Sigmoid colon (tissue), 7 donors: ENCODE measurements around the gene GALNT17. TPM values are rescaled to one million over a fixed set of nuclear protein-coding genes. Genes with fewer than 3 reads are reported as not detected.

Experiments
- DNase-seq: peaks from one replicate; pipeline ENCODE4 v3.0.0-alpha.2; 2019
- H3K27ac ChIP-seq, 4 donors: fragments of 200-600 bp; sonication (generic); one replicate each; pipeline ENCODE4 v1.5.1; 2016 to 2019; ENCODE audit warnings: mild to moderate bottlenecking in 1 of 4
- H3K27me3 ChIP-seq, 3 donors: fragments of 200-600 bp; sonication (generic); one replicate each; pipeline ENCODE4 v1.5.1; 2019; ENCODE audit warnings: mild to moderate bottlenecking in 1 of 3
- H3K36me3 ChIP-seq, 4 donors: fragments of 200-600 bp; sonication (generic); one replicate each; pipeline ENCODE4 v1.5.1; 2016 to 2019
- H3K4me1 ChIP-seq, 4 donors: fragments of 200-600 bp; sonication (generic); one replicate each; pipeline ENCODE4 v1.5.1; 2017 to 2019
- H3K4me3 ChIP-seq, 4 donors: fragments of 200-600 bp; sonication (generic); one replicate each; pipeline ENCODE4 v1.5.1; 2017 to 2019; ENCODE audit warnings: mild to moderate bottlenecking in 2 of 4, moderate library complexity in 1 of 4
- H3K9me3 ChIP-seq, 4 donors: fragments of 200-600 bp in 3 of 4; sonication (generic) in 3 of 4; one replicate each; pipeline versions ENCODE4 v1.5.1 to v1.6.1; 2013 to 2019
- CTCF ChIP-seq, 4 experiments: fragments of 450-650 bp in 3 of 4; fragments of 200-600 bp in 1 of 4; IDR thresholded peaks; one replicate each; pipeline ENCODE4 v1.5.1; 2016 to 2019; ENCODE audit warnings: antibody characterized with exemption in 4 of 4, mild to moderate bottlenecking in 3 of 4, moderate library complexity in 2 of 4
- EP300 ChIP-seq, 4 donors: sonication (generic); formaldehyde crosslinking; IDR thresholded peaks; one replicate each; pipeline ENCODE4 v1.6.1; 2017; ENCODE audit warnings: antibody characterized with exemption in 4 of 4
- POLR2A ChIP-seq, 2 donors: fragments of 450-650 bp; IDR thresholded peaks; one replicate each; pipeline ENCODE4 v1.6.1; 2016; ENCODE audit warnings: antibody characterized with exemption in 2 of 2, mild to moderate bottlenecking in 2 of 2, moderate library complexity in 2 of 2
- POLR2AphosphoS5 ChIP-seq, 4 donors: sonication (generic); formaldehyde crosslinking; IDR thresholded peaks; one replicate each; pipeline ENCODE4 v1.6.1; 2017; ENCODE audit warnings: antibody characterized with exemption in 4 of 4
- WGBS, 2 donors: extraction: QIAGEN DNeasy Blood & Tissue Kit; methylation state at CpG; one replicate each; pipeline ENCODE4 v1.1.7; 2013; 5-methylcytosine and 5-hydroxymethylcytosine counted together
- intact Hi-C: fragments of 100-400 bp; cut with DNase I; formaldehyde crosslinking; loops from one replicate; pipeline ENCODE4 v1.15.1; 2023
- polyA plus RNA-seq, 3 donors: library from polyadenylated mRNA; stranded (reverse); fragments of 200-250 nt; gene quantifications; one replicate each; pipeline ENCODE4 v1.2.3, GENCODE V29; 2013
- total RNA-seq, 4 donors: library from RNA; depleted of rRNA; stranded (reverse); fragments of >200 nt; gene quantifications; one replicate each; pipeline ENCODE4 v1.1.0, GENCODE V29; 2016
- donor health status: healthy with polysubstance abuse.
- donor health status: Bipolar disorder and iron deficiency.
- donor health status: healthy.

GALNT17 gene
- total and polyA plus RNA-seq, 7 donors: 1.8 to 45.4 (median 15.1) TPM; not detected in 1

DNA sequence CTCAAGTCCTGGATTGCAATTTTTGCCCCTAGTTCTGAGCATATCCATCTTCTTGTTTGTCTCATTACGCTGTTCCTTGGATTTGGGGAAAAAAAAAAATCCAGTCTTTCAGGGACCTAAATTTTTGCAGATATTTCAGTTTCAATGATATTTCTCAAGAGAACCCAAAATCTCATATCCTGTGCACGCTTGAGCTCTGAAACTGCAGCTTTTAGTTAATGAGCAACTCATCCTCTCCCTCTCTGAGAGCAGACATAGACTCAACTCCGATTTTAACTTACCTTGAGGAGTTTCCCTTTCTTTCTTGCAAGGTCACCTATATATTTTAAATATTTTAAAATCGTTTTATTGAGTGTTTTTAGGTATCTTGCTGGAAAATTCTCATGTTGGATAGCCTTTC, 200.3 kb downstream of the GALNT17 start:
- WGBS, 2 donors: 35 to 67% methylated on average over 4 of the region's 4 CpGs
- Histone ChIP-seq H3K4me3 (no peak overlapping the region), H3K9me3 (no peaks in the 10 kb centered on the region), H3K4me1 (peaks cover 0 to 12% (median 5%) of the 10 kb centered on the region in 4 donors), H3K36me3 (no peaks in the 10 kb centered on the region), H3K27me3 (no peaks in the 10 kb centered on the region), H3K27ac (no peak overlapping the region)
- TF ChIP-seq POLR2A (IDR thresholded peaks at IDR 0.05) (no peak), CTCF (IDR thresholded peaks at IDR 0.05) (no peak), EP300 (IDR thresholded peaks at IDR 0.05) (no peak), POLR2AphosphoS5 (IDR thresholded peaks at IDR 0.05) (no peak)
- intact Hi-C loops: no loop called here
- DNase-seq: no peak

- Histone ChIP-seq H3K4me3 (no peak overlapping the region), H3K27me3 (no peaks in the 10 kb centered on the region), H3K27ac (peak overlapping the region in 2 of 4 donors; percentile 46 to 57), H3K36me3 (no peaks in the 10 kb centered on the region), H3K4me1 (peaks cover 0 to 12% (median 5%) of the 10 kb centered on the region in 4 donors), H3K9me3 (no peaks in the 10 kb centered on the region)
- WGBS, 2 donors: 14 to 42% methylated on average over 1 of the region's 1 CpG
- TF ChIP-seq POLR2AphosphoS5 (IDR thresholded peaks at IDR 0.05) (no peak), EP300 (IDR thresholded peaks at IDR 0.05) (no peak), CTCF (IDR thresholded peaks at IDR 0.05) (no peak), POLR2A (IDR thresholded peaks at IDR 0.05) (no peak)
- DNase-seq: no peak
- intact Hi-C loops: no loop called here
Measured at GRCh38 chr7:71334541-71334940, 202.6 kb downstream of the GALNT17 start.

DNA sequence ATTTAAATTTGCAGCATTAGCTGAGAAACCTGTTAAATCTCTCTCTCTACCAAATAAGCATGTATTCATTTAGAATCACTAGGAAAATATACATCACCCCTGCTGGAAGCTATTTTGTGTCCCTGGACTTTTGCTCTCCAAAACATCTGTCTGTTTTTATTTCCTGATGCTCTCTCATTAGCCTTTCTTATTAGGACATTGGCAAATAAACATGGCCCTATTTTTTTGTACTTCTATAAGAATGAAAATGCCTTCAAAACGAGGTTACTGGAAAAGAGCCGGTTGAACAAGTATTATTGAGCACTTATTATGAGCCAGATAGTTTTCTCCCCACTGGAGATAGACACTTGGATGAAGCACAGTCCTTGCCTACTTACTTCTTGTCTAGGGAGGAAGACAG, 206.9 kb downstream of the GALNT17 start:
- no peak for DNase-seq
- Histone ChIP-seq H3K4me1 (peaks cover 0 to 12% (median 5%) of the 10 kb centered on the region in 4 donors), H3K36me3 (no peaks in the 10 kb centered on the region), H3K9me3 (peaks cover 0 to 1% (median 0%) of the 10 kb centered on the region in 4 donors), H3K27me3 (no peaks in the 10 kb centered on the region), H3K27ac (no peak overlapping the region), H3K4me3 (no peak overlapping the region)
- TF ChIP-seq CTCF (IDR thresholded peaks at IDR 0.05) (no peak), EP300 (IDR thresholded peaks at IDR 0.05) (no peak), POLR2A (IDR thresholded peaks at IDR 0.05) (no peak), POLR2AphosphoS5 (IDR thresholded peaks at IDR 0.05) (no peak)
- WGBS, 2 donors: 67 to 72% methylated on average over 2 of the region's 2 CpGs
- intact Hi-C loops: no loop called here

- DNase-seq: no peak
- no peaks in the 10 kb centered on the region for H3K36me3 ChIP-seq
- TF ChIP-seq EP300 (IDR thresholded peaks at IDR 0.05) (no peak), POLR2AphosphoS5 (IDR thresholded peaks at IDR 0.05) (no peak), POLR2A (IDR thresholded peaks at IDR 0.05) (no peak), CTCF (IDR thresholded peaks at IDR 0.05) (no peak)
- intact Hi-C loops: no loop called here
- no peak overlapping the region for H3K4me3 ChIP-seq
- peaks cover 0 to 4% (median under 1%) of the 10 kb centered on the region in 4 donors for H3K4me1 ChIP-seq
- no peaks in the 10 kb centered on the region for H3K27me3 ChIP-seq
- 70 to 85% methylated on average over 1 of the region's 1 CpG for WGBS, 2 donors
- no peak overlapping the region for H3K27ac ChIP-seq
- peaks cover 0 to 4% (median 0%) of the 10 kb centered on the region in 4 donors for H3K9me3 ChIP-seq
Measured at GRCh38 chr7:71339924-71340323, 208.0 kb downstream of the GALNT17 start.

DNA sequence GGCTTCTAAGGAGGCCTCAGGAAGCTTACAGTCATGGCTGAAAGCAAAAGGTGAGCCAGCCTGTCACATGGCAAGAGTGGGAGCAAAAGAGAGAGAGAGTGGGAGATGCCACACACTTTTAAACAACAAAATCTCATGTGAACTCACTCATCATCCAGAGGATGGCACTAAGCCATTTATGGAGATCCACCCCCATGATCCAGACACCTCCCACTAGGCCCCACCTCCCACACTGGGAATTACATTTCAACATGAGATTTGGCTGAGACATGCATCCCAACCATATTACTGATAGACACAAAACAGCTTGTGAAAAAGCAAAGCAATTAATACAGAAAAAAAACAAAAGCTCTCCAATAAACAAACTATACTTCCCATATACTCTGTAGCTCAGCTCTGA, 210.3 kb downstream of the GALNT17 start:
- H3K27me3 ChIP-seq: no peaks in the 10 kb centered on the region
- no peak overlapping the region for H3K27ac ChIP-seq
- H3K4me1 ChIP-seq: no peaks in the 10 kb centered on the region
- no peak overlapping the region for H3K4me3 ChIP-seq
- H3K9me3 ChIP-seq: peaks cover 0 to 4% (median 0%) of the 10 kb centered on the region in 4 donors
- TF ChIP-seq POLR2AphosphoS5 (IDR thresholded peaks at IDR 0.05): no peak
- TF ChIP-seq EP300 (IDR thresholded peaks at IDR 0.05): no peak
- no peak for TF ChIP-seq CTCF (IDR thresholded peaks at IDR 0.05)
- no peak for TF ChIP-seq POLR2A (IDR thresholded peaks at IDR 0.05)
- intact Hi-C loops: no loop called here
- no peak for DNase-seq
- no peaks in the 10 kb centered on the region for H3K36me3 ChIP-seq
